GM19035 (cell line): ENCODE results near the gene CSNK1A1.
"Not testable (repeated sequence)": the region's sequence is repeated elsewhere in the genome, so short reads cannot be mapped to it uniquely, and the experiment has no call there.

ENCODE experiments used
- ATAC-seq: cut with Tn5 transposase; IDR thresholded peaks from one replicate; pipeline ENCODE4 v1.9.1; 2021; ENCODE audit not compliant: unreplicated experiment

The CSNK1A1 gene

GRCh38 chr5:149529463-149529862 is 21.8 kb downstream of the CSNK1A1 start:
- ATAC-seq, result no peak

DNA sequence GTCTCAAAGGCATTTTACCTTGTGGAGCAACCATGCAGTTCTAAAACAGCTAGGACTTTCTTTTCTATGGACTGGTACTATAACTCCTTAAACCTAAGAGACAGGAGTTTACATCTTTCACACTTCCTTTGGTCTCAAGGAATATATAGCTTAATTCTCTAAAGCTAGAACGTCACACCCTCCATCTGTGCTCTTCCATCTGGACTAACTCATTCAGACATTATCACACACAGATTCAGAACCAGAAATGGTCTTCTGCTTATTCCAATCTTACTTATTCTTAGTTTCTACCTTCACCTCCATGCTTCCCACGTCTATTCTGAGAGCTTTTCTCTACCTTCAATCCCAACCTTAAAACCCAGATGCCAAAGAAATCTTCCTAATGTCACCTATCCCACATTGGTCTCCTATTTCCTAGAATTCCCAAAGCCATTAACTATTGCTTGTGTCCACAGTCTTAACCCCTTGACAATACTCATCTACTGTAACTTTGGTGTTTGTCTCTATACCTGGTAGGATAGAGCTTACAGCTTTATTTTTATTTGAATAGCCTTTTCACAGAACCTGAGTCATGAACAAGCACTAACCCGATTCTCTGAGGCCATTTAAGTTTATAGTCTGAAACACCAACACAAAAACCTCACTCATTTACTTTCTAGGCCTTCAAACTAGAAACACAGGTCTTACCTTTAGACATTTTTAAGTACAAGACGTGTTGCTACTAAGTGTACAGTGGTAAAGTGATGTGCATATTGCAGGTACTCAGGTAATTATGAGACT is 22.8 kb downstream of the CSNK1A1 start:
- no peak for ATAC-seq

GRCh38 chr5:149526845-149527590 is 24.2 kb downstream of the CSNK1A1 start:
- no peak for ATAC-seq

DNA sequence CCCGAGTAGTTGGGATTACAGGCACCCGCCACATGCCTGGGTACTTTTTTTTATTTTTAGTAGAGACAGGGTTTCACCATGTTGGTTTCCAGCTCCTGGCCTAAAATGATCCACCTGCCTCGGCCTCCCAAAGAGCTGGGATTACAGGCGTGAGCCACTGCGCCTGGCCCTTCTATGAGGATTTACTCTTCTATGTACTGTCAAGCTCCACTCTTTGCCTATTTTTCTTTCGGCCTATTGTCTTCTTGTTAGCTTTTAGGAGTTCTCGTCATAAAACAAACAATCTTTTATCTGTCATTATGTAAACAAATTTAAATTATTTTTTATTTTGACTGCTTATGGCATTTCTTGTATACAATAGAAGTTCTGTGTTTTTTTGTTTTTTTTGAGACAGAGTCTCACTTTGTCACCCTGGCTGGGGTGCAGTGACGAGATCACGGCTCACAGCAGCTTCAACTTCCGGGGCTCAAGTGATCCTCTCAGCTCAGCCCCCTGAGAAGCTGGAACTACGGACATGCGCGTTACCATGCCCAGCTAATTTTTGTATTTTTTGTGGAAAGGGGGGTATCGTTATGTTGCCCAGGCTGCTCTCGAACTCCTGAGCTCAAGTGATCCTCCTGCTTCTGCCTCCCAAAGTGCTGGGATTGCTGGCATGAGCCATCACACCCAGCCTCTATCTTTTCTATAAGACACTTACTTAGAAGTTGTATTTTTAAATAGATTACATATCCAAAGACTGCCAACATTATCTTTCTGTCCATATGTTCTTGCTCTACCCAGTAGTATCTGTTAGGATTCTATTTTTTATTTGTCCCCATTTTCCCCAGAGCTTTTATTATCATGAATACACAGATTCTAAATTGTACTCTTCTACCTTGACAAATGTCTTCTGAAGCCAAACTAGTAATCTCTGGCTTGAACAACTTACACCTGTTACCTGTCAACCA is 29.2 kb downstream of the CSNK1A1 start:
- no peak for ATAC-seq

DNA sequence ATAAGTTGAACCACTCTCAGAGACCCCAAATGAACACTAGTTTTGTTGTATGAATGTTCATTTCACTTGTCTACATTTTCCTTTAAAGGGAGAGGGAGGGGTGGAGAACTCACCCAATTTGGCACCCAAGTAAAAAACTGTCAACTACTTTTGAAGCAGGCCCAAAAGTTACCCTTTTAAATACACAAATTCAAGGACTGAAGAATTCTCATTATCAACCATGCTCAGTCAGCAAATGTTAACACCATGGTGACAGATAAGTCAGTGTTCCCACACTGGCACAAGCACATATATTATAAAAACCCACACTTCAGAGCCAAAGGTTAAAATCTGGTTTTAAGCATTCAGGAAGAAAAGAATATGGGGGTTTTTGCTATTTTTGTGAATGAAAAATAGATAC is 31.6 kb downstream of the CSNK1A1 start:
- no peak for ATAC-seq

- no peak for ATAC-seq
Measured at GRCh38 chr5:149518620-149519019, 32.6 kb downstream of the CSNK1A1 start.

GRCh38 chr5:149517461-149518122 is 33.6 kb downstream of the CSNK1A1 start:
- ATAC-seq, result no peak

GRCh38 chr5:149514512-149514911 is 36.7 kb downstream of the CSNK1A1 start:
- no peak for ATAC-seq

DNA sequence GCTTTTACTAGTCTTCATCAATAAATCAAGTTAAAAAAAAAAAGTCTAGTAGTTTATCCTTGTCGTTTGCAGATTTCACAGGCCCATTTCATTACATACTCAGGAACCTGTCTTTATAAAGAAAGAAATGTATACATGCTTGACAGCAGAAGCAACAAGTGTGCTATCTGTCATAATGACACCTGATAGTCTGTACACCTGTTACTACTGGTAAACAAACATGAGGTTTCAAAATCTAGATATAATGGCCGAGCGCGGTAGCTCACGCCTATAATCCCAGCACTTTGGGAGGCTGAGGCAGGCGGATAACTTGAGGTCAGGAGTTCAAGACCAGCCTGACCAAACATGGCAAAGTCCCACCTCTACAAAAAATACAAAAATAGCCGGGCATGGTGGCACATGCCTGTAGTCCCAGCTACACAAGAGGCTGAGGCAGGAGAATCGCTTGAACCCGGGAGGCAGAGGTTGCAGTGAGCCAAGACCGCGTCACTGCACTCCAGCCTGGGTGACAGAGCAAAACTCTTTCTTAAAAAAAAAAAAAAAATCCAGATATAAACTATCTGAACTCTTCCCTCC is 37.8 kb downstream of the CSNK1A1 start:
- not testable (repeated sequence) for ATAC-seq

DNA sequence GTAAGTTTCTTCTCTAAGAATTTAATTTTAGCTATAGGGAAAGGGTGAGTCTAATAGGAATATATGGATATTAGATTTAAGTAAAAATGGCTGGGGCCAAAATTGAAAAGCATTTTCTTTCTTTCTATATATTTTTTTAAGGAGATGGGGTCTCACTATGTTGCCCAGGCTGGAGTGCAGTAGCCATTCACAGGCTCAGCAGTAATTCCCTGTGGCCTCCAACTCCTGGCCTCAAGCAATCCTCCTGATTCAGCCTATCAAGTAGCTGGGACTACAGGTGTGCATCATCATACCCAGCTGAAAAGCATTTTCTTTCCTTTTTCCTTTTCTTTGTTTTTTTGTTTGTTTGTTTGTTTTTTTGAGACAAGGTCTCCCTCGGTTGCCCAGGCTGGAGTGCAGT is 41.1 kb downstream of the CSNK1A1 start:
- ATAC-seq, result no peak

GRCh38 chr5:149504677-149505076 is 46.6 kb downstream of the CSNK1A1 start:
- no peak for ATAC-seq

GRCh38 chr5:149503006-149503405 is 48.2 kb downstream of the CSNK1A1 start:
- ATAC-seq, result no peak

DNA sequence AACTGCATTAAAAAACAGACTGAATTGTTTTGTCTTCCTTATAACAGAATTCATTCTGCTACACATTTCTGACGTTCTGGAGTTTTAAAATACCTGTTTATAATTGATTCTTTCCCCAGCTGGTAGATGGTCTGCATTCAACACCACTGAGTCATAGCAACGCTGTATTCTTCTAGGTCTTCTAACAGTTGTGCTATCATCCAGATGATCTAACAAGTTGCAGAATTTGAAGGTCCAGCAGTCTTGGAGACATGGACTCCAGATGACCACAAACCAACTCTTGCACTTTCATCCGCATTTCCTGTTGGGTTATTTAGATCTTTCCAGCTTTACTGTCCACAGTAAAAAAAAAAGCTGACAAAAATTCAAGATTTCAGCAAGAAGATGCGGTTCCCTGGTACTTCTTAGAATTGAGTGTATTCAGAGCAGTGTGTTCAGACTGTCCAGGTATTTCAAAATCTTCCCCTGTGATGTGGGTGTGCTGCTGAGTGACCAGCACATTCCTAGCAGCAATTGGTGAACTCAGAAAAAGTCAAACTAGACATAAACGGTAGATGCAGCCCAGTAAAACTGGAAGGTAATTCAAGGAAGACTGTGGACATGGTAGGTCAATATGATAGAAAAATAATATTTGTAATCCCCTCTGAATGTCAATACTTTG is 50.2 kb downstream of the CSNK1A1 start:
- ATAC-seq, result no peak

GRCh38 chr5:149498724-149499336 is 52.4 kb downstream of the CSNK1A1 start:
- no peak for ATAC-seq

GRCh38 chr5:149497357-149497756 is 53.9 kb downstream of the CSNK1A1 start:
- no peak for ATAC-seq

GRCh38 chr5:149496917-149497316 is 54.3 kb downstream of the CSNK1A1 start:
- ATAC-seq, result no peak

DNA sequence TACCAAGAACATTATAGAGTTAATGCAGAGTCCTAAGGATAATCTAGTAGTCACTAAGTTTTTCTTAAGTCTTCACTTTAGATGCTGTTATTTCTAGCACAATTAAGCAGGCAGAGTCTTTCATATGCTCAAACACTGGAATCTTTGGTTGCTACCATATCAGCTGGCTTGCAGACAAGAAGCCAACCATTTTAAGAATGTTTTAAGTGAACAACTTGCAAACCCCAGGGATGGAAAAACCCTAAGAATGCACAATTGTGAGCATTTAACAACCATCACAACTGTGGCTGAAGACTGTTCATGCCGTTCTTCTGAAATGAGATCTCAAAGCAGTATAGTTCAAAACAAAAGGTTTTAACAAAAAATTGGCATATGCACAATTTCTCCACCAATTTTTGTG is 55.1 kb downstream of the CSNK1A1 start:
- no peak for ATAC-seq

- no peak for ATAC-seq
Measured at GRCh38 chr5:149495673-149496072, 55.6 kb downstream of the CSNK1A1 start.

DNA sequence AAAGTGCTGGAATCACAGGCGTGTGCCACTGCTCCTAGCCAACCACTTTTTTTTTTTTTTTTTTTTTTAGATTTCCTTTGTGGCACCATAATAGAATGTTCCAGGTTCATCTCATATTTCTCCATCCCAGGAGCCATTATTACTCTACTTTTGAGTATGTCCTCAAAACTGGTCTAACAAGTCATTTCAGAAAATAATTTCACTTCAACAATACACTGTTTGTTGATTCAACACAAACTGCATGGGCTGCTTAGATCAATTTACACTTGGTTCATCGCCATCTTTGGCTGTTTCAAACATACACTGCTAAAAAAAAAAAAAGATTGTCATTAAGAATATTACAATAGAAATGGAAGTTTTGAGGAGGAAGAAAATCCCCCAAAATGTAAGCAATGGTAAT is 57.9 kb downstream of the CSNK1A1 start:
- ATAC-seq, result no peak
